GM21447 (cell line): ENCODE results near the gene MRPL2.
"Not testable (repeated sequence)": the region's sequence is repeated elsewhere in the genome, so short reads cannot be mapped to it uniquely, and the experiment has no call there.

Experiments used
- ATAC-seq: cut with Tn5 transposase; IDR thresholded peaks from one replicate; pipeline ENCODE4 v1.9.1; 2021; ENCODE audit not compliant: unreplicated experiment

MRPL2 gene

GRCh38 chr6:43082806-43083655, 23.8 kb upstream of the MRPL2 start:
- no peak for ATAC-seq

- not testable (repeated sequence) for ATAC-seq
Measured at GRCh38 chr6:43081922-43082321, 22.7 kb upstream of the MRPL2 start.

- ATAC-seq: no peak
Measured at GRCh38 chr6:43081043-43081442, 21.8 kb upstream of the MRPL2 start.

GRCh38 chr6:43078691-43079090, 19.5 kb upstream of the MRPL2 start:
- no peak for ATAC-seq

GRCh38 chr6:43077981-43078511, 18.8 kb upstream of the MRPL2 start:
- no peak for ATAC-seq

- no peak for ATAC-seq
Measured at GRCh38 chr6:43077333-43077809, 18.1 kb upstream of the MRPL2 start.

- ATAC-seq: no peak
Measured at GRCh38 chr6:43076464-43077332, 17.5 kb upstream of the MRPL2 start.

GRCh38 chr6:43075670-43076463, 16.6 kb upstream of the MRPL2 start, which contains the start of gene PTK7:
TSS of gene PTK7 (plus strand) at chr6:43076314. CDS start at chr6:43076489, 175 bp downstream.
- no peak for ATAC-seq

- ATAC-seq: no peak
Measured at GRCh38 chr6:43074847-43075669, 15.8 kb upstream of the MRPL2 start.

GRCh38 chr6:43070028-43070632, 10.9 kb upstream of the MRPL2 start:
- no peak for ATAC-seq

- no peak for ATAC-seq
Measured at GRCh38 chr6:43062818-43063217, 3.6 kb upstream of the MRPL2 start.

GRCh38 chr6:43061861-43062260, 2.6 kb upstream of the MRPL2 start:
- ATAC-seq: no peak

GRCh38 chr6:43060755-43061633, 1.8 kb upstream of the MRPL2 start:
- no peak for ATAC-seq

GRCh38 chr6:43060034-43060754, 960 bp upstream of the MRPL2 start:
- ATAC-seq: no peak

- no peak for ATAC-seq
Measured at GRCh38 chr6:43058531-43058930, 703 bp downstream of the MRPL2 start.

GRCh38 chr6:43055966-43056365, 3.3 kb downstream of the MRPL2 start:
- ATAC-seq: no peak

- no peak for ATAC-seq
Measured at GRCh38 chr6:43054206-43054943, 4.9 kb downstream of the MRPL2 start.
